Lower leg skin (tissue), 3 donors: ENCODE measurements around the gene SAE1.

Experiments used
- CTCF ChIP-seq, 3 donors: fragments of 450-650 bp; IDR thresholded peaks; one replicate each; pipeline ENCODE4 v1.5.1; 2016; ENCODE audit warnings: antibody characterized with exemption in 3 of 3, mild to moderate bottlenecking in 3 of 3, moderate library complexity in 2 of 3
- POLR2A ChIP-seq, 2 donors: fragments of 450-650 bp; IDR thresholded peaks; one replicate each; pipeline ENCODE4 v1.6.1; 2016 to 2017; ENCODE audit warnings: antibody characterized with exemption in 2 of 2, mild to moderate bottlenecking in 1 of 2, moderate library complexity in 1 of 2

GRCh38 chr19:47232422-47233211, 102.0 kb downstream of the SAE1 start:
- TF ChIP-seq CTCF (IDR thresholded peaks at IDR 0.05) (no peak), POLR2A (IDR thresholded peaks at IDR 0.05) (no peak)
